Lower leg skin (tissue), 3 donors: Measurements from ENCODE around the gene ELMOD1.

Experiments used
- POLR2A ChIP-seq, 2 donors: fragments of 450-650 bp; IDR thresholded peaks; one replicate each; pipeline ENCODE4 v1.6.1; 2016 to 2017; ENCODE audit warnings: antibody characterized with exemption in 2 of 2, mild to moderate bottlenecking in 1 of 2, moderate library complexity in 1 of 2
- TF ChIP-seq, protein P1 (sequence below), 3 donors: fragments of 450-650 bp; IDR thresholded peaks; one replicate each; pipeline ENCODE4 v1.5.1; 2016; ENCODE audit warnings: antibody characterized with exemption in 3 of 3, mild to moderate bottlenecking in 3 of 3, moderate library complexity in 2 of 3

DNA sequence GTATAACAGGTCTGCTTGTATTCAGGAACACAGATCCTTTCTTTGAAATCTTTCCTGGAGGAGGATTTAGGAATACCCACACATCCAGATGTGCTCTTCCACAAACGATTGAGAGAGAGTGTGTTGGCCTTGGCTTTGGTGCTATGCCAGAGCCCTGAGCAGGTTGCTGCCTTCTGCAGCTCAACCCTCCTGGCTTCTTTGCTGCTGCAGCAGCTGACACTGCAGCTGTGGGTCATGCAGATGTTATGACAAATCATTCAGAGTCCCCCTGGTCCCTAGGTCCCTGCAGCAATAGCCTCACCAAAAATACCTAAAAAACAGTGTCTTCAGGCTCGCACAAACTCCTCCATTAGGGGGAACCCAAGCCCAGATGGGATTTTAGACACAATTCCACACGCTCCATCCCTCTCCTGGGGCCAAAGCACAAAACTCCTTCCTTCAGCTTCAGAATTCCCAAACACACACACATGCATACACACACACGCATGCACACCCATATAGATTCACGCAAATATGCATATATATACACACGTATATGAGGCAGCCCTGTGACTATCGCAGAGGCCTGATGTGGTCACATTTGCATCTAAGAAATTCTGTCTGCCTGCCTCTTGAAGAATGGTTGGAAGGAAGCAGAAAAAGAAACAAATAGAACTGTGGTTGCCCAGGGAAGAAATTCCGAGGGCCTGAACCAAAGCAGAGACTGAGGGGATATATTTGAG, 85.5 kb downstream of the ELMOD1 start:
- TF ChIP-seq, protein P1, sequence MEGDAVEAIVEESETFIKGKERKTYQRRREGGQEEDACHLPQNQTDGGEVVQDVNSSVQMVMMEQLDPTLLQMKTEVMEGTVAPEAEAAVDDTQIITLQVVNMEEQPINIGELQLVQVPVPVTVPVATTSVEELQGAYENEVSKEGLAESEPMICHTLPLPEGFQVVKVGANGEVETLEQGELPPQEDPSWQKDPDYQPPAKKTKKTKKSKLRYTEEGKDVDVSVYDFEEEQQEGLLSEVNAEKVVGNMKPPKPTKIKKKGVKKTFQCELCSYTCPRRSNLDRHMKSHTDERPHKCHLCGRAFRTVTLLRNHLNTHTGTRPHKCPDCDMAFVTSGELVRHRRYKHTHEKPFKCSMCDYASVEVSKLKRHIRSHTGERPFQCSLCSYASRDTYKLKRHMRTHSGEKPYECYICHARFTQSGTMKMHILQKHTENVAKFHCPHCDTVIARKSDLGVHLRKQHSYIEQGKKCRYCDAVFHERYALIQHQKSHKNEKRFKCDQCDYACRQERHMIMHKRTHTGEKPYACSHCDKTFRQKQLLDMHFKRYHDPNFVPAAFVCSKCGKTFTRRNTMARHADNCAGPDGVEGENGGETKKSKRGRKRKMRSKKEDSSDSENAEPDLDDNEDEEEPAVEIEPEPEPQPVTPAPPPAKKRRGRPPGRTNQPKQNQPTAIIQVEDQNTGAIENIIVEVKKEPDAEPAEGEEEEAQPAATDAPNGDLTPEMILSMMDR (IDR thresholded peaks at IDR 0.05) = no peak
- no peak for TF ChIP-seq POLR2A (IDR thresholded peaks at IDR 0.05)
